ENCODE measurements around the gene USP28.
A peak's percentile ranks its signal among the peaks of the same experiment; 100 is the strongest.
"Not testable (repeated sequence)": the region's sequence is repeated elsewhere in the genome, so short reads cannot be mapped to it uniquely, and the experiment has no call there.

Gene USP28

DNA sequence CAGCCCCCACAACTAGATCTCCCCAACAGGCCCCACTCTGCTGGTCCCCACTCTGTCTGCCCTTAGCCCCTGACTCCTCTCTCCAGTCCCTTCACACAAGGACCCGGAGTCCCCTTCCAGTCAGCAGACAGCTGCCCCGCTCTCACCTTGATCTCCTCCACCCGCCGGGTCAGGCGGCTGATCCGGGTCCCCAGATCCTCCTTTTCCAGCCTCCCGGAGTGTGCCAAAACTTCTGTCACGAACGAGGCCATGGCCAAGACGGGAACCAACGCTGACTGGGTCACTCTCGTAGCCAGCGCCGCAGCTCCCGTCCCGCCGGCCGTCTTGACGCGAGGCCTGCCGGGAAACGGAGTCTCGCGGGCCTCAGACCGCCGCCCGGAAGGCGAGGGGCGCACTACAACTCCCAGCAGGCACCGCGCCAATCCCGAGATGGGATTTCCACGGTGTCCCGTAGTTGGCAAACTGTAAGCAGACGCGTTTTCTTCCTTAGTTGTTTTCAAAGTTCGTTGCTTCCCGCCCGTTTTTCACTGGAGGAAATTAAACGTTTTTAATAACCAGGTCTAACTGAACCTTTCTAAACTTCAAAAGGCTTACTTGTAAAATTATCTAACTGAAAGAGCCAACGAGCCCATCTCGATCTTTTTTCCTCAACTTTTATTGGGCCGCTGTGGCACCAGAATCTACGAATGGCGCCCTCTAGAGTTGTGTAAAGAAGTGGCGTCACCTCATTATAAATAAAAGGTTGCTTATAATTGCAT, 101.8 kb downstream of the USP28 start, which contains the start of gene ZW10:
Gene ZW10, minus strand, starts transcription at position 277 of the 758 bp plus-strand sequence. Its CDS starts 26 bp downstream, at position 251.
- peak; percentile 84 to 87 (median 85) for DNase-seq (ENCODE audit: low read depth in 3 of 3)

DNA sequence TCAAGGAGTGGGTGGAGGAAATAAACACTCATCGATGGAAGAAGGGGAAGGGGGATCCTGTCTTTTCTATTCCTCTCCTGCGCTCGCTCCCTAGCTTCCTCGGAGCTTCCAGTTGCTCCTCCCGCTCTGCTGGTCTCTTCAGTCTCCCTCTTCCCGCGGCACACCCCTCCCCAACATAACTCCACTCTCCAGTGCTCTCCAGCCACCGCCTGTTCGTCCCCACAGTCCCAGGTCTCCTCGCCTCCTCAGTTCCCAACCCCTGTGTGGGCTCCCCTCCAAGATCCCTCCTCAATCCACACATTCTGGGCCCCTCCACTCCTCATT, 102.3 kb downstream of the USP28 start:
- no peak for DNase-seq (ENCODE audit: low read depth in 3 of 3)

DNA sequence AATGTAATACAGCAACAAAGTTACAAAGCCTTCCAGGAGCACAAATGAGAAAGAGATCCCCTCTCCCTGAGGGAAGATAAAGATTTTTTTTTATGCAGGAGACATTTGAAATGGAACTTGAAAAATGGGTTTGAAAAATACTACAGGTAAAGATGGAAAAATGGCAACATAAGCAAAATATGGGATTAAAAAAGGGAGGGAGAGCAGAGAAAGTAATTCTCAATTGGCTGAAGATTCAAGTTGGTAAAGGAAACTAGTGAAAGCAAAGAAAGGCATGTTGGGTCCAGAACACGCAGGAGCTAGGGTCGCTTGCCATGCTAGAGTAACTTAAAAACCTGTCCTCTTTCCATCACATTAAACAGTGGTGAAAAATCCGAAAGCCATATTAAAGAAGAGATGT, 103.4 kb downstream of the USP28 start:
- no peak for DNase-seq (ENCODE audit: low read depth in 3 of 3)

DNA sequence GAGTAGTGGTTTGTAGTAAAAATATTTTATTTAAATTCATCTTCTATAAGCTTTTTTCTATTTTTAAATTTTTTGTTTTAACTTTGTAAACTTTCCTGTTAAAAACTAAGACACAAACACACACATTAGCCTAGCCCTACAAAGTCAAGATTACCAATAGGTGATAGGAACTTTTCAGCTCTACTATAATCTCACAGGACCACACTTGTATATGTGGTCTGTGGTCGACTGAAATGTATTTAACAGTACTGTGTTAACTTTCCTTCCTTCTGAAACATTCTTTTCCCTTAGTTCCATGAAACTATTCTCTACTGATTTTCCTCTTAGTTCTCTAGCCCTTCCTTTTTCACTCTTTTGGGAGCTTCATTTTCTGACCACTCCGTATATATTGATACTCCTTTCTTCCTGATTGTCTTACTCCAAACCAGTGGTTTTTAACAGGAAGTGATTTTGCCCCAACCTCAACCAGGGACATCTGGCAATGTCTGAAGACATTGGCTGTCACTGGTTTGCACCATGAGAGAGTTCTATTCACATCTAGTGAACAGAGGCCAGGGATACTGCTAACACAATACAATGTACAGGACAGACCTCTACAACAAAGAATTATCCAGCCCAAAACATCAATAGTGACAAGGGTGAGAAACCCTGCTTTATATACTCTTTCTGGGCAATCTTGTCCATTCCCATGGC, 110.7 kb downstream of the USP28 start:
- DNase-seq (ENCODE audit: low read depth in 3 of 3): no peak

DNA sequence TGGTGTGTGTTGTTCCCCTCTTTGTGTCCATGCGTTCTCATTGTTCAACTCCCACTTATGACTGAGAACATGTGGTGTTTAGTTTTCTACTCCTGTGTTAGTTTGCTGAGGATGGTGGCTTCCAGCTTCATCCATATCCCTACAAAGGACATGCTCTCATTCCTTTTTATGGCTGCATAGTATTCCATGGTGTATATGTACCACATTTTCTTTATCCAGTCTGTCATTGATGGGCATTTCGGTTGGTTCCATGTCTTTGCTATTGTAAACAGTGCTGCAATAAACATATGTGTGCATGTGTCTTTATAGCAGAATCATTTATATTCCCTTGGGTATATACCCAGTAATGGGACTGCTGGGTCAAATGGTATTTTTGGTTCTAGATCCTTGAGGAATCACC, 112.3 kb downstream of the USP28 start:
- not testable (repeated sequence) for DNase-seq (ENCODE audit: low read depth in 3 of 3)

DNA sequence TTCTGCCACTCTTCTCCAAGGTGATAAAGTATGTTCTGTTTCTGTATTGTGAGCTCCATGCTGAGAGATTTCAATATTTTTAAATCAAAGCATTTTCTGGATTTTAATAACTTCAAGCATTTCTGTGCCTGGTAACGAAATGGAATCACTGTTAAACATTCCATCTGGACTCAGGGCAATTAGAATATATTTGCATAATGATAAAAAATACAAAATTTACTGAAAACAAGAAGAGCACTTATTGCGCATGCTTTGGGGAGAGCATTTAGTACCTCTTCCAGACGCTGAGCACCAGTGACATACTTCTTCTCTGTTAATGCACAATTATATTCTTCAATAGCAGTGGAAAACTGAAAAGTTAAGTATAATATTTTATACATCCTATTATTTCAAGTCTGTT, 115.1 kb downstream of the USP28 start:
- DNase-seq (ENCODE audit: low read depth in 3 of 3): no peak

DNA sequence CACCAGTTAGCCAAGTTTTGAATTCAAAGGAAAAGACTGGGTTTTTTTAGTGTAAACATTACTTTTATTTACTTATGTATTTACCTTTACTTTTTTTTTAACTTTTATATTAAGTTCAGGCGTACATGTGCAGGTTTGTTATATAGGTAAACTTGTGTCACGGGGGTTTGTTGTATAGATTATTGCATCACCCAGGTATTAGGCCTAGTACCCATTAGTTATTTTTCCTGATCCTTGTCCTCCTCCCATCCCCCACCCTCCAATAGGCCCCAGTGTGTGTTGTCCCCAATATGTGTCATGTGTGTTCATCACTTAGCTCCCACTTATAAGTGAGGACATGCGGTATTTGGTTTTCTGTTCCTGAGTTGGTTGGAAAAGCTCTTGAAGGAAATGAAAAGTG, 122.4 kb downstream of the USP28 start:
- DNase-seq (ENCODE audit: low read depth in 3 of 3): no peak
